ENCODE data around the gene CDT1. TPM values are rescaled to one million over a fixed set of nuclear protein-coding genes. Genes with fewer than 3 reads are reported as not detected.

The CDT1 gene
- total and polyA plus RNA-seq, 10 of the 15 experiments (the other 5 are each of a cell fraction or from before 2014, with no cell fraction given): 0.50 to 87.6 (median 8.8) TPM

- Histone ChIP-seq H4K20me1 (ENCODE audit: control insufficient read depth, insufficient read depth) (no peaks in the 10 kb centered on the region), H3K4me3 (no peak overlapping the region), H3K4me2 (ENCODE audit: control insufficient read depth, insufficient read depth) (no peak overlapping the region), H3K27ac (ENCODE audit: control insufficient read depth, insufficient read depth) (no peak overlapping the region), H3K9ac (ENCODE audit: control insufficient read depth, insufficient read depth, low read length) (no peak overlapping the region), H3K4me1 (ENCODE audit: control insufficient read depth, insufficient read depth, low read length) (no peaks in the 10 kb centered on the region), H3K27me3 (replicated peaks in 1 of 2; ENCODE audit: control insufficient read depth in 2 of 2, insufficient read depth in 2 of 2, low read length in 1 of 2) (no peaks in the 10 kb centered on the region), H2AFZ (ENCODE audit: control insufficient read depth, low read depth, low read length) (no peak overlapping the region), H3K9me3 (replicated peaks; ENCODE audit: control insufficient read depth, insufficient read depth, low read length) (no peaks in the 10 kb centered on the region), H3K36me3 (ENCODE audit: control insufficient read depth in 2 of 2, insufficient read depth in 2 of 2, low read length in 1 of 2) (no peaks in the 10 kb centered on the region; a peak in 1 of 4 replicates), H3K79me2 (ENCODE audit: control insufficient read depth, insufficient read depth, low read length) (no peaks in the 10 kb centered on the region)
- 86% methylated on average over 15 of the region's 15 CpGs for WGBS (ENCODE audit: insufficient coverage, insufficient replicate concordance, low lambda C conversion rate, missing lambda C conversion rate)
- ATAC-seq (no peak), DNase-seq (ENCODE audit: low read depth, low spot score) (no peak), FAIRE-seq (no peak)
- in situ Hi-C loops (cut with MboI): no loop called here
- no peak for TF ChIP-seq ZBTB4 (CRISPR knock-in tag; IDR thresholded peaks at IDR 0.05)
- no peak for TF ChIP-seq ZBED1 (IDR thresholded peaks at IDR 0.05; ENCODE audit: borderline replicate concordance)
- no peak for TF ChIP-seq SREBF2 (IDR thresholded peaks at IDR 0.05; ENCODE audit: low read length)
- no peak for TF ChIP-seq NFYA (IDR thresholded peaks at IDR 0.05; ENCODE audit: borderline replicate concordance, low read depth, low read length)
- no peak for TF ChIP-seq POU2F2 (IDR thresholded peaks at IDR 0.05; ENCODE audit: borderline replicate concordance, low read depth, low read length)
- no peak for TF ChIP-seq ATF7 (IDR thresholded peaks at IDR 0.05; ENCODE audit: low read depth)
- no peak for TF ChIP-seq NR2F1 (conservative IDR thresholded peaks at IDR 0.05)
- TF ChIP-seq LARP7 (IDR thresholded peaks at IDR 0.05): no peak
- TF ChIP-seq, protein P1, sequence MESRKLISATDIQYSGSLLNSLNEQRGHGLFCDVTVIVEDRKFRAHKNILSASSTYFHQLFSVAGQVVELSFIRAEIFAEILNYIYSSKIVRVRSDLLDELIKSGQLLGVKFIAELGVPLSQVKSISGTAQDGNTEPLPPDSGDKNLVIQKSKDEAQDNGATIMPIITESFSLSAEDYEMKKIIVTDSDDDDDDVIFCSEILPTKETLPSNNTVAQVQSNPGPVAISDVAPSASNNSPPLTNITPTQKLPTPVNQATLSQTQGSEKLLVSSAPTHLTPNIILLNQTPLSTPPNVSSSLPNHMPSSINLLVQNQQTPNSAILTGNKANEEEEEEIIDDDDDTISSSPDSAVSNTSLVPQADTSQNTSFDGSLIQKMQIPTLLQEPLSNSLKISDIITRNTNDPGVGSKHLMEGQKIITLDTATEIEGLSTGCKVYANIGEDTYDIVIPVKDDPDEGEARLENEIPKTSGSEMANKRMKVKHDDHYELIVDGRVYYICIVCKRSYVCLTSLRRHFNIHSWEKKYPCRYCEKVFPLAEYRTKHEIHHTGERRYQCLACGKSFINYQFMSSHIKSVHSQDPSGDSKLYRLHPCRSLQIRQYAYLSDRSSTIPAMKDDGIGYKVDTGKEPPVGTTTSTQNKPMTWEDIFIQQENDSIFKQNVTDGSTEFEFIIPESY (IDR thresholded peaks at IDR 0.05): no peak
- TF ChIP-seq MEF2B (IDR thresholded peaks at IDR 0.05; ENCODE audit: partially characterized antibody, poor library complexity, severe bottlenecking): no peak
- TF ChIP-seq BCL11A (IDR thresholded peaks at IDR 0.05; ENCODE audit: low read depth, low read length): no peak
- intact Hi-C loops (cut with micrococcal nuclease; ENCODE audit: unreplicated experiment): no loop called here
- BruUV-seq (replicated peaks): no TSS peak
- ChIA-PET RAD21 (ENCODE audit: unreplicated experiment) (no interaction called here), SMC1A (ENCODE audit: uncharacterized antibody, unreplicated experiment) (no interaction called here), POLR2A (no interaction called here), CTCF (no interaction called here)
These were observed 38.7 kb downstream of the CDT1 start for GRCh38 chr16:88842308-88842756.
